Measurements from ENCODE around the gene KRTAP4-6.
"Not testable (repeated sequence)": the region's sequence is repeated elsewhere in the genome, so short reads cannot be mapped to it uniquely, and the experiment has no call there.

The KRTAP4-6 gene

GRCh38 chr17:41145261-41145660 lies 4.9 kb upstream of the KRTAP4-6 start:
- no peak for DNase-seq

DNA sequence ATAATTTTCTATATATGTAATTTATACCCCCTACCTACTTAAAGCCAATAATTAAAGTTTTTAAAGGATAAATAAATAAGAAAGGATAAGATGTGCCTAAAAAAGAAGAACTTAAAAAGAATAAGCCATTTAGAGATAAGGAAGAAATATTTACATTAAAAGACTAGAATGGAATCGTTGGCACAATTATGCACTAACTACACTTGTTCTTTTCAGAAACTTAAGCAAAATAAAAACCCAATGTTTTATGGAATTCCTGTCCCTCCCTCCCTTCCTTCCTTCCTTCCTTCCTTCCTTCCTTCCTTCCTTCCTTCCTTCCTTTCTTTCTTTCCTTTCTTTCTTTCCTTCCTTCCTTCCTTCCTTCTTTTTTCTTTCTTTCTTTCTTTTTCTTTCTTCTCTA lies 4.5 kb upstream of the KRTAP4-6 start:
- DNase-seq: no peak

- DNase-seq: no peak
These were observed 1.0 kb upstream of the KRTAP4-6 start for GRCh38 chr17:41141361-41141760.

DNA sequence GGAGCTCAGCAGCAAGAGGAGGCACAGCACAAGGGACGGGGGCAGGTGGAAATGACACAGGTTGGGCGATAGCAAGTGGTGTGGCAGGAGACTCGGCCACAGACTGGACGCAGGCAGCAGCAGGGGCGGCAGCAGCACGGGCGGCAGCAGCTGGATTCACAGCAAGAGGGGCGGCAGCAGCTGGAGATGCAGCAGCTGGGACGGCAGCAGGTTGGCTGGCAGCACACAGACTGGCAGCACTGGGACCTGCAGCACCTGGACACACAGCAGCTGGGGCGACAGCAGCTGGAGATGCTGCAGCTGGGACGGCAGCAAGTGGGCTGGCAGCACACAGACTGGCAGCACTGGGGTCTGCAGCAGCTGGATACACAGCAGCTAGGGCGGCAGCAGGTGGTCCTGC lies 479 bp downstream of the KRTAP4-6 start:
- not testable (repeated sequence) for DNase-seq

GRCh38 chr17:41133880-41134735 lies 6.2 kb downstream of the KRTAP4-6 start:
- no peak for DNase-seq

GRCh38 chr17:41131979-41132378 lies 8.4 kb downstream of the KRTAP4-6 start:
- DNase-seq: no peak

DNA sequence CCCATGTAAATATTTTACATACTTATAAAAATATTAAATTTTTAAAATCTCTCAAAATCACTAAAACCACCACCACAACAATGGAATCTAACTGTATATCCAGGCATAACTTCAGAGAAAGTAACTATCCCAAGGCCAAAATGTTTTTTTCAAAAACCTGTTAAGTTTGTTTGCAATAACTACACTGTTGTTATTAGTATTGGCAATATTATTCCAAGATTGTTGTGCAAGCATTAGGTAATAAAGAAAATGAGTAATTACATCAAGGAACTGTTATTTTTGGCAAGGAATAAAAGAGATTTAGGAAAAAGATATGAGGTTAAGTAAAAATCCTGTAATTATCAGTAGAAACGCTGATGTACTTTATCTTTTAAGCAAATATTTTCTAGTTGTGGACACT lies 13.0 kb downstream of the KRTAP4-6 start:
- no peak for DNase-seq

DNA sequence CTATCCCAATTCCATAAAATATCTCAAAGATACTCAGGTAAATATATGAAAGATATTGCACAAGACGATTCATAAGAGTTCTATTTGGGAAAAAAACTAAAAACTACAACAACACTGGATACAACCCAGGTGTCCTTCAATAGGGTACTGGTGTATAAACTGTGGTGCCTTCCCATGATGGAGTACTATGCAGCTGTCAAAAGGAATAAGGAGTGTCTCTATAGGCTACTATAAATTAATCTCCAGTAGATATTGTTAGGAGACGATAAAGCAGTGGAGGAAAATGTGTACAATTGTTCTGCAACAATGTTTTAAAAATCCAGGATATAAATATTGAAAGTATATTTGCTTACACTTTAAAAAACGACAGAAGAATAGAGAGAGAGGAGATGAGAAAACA lies 13.9 kb downstream of the KRTAP4-6 start:
- no peak for DNase-seq

DNA sequence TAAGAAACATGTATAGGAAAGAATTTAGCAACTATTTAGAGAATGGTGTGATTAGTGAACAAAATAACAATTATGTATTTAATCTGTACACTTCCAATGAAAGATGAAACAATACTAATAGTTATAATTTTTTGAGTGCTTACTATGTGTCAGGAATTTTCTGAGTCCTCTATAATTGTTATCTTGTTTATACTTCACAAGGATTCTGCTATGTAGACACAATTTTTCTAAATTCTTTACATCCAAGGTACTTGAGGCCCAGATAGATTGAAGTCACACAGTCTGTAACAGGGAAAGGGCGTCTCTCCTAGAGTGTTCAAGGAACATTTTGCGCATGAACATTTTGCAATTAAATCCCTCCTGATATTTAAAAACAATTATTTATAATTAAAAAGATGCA lies 15.3 kb downstream of the KRTAP4-6 start:
- DNase-seq: no peak

DNA sequence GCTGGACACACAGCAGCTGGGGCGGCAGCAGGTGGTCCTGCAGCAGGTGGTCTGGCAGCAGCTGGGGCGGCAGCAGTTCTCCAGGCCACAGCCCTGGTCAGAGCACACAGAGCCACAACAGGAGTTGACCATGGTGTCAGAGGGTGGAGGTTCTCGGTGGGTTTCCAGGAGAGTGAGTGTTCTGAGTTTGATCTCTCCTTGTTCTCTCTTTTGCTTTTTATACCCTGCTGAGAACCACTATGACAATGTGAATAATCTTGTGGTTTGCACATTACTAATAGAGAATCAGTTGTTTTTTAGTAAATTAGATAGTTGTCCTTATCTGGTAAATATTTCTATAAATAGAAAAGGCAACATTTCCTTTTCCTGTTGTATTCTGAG lies 16.4 kb downstream of the KRTAP4-6 start, which contains the start of gene KRTAP4-12:
KRTAP4-12 (minus strand) TSS at position 192 of the 381 bp plus-strand sequence; CDS start at position 132, 60 bp downstream.
- not testable (repeated sequence) for DNase-seq

DNA sequence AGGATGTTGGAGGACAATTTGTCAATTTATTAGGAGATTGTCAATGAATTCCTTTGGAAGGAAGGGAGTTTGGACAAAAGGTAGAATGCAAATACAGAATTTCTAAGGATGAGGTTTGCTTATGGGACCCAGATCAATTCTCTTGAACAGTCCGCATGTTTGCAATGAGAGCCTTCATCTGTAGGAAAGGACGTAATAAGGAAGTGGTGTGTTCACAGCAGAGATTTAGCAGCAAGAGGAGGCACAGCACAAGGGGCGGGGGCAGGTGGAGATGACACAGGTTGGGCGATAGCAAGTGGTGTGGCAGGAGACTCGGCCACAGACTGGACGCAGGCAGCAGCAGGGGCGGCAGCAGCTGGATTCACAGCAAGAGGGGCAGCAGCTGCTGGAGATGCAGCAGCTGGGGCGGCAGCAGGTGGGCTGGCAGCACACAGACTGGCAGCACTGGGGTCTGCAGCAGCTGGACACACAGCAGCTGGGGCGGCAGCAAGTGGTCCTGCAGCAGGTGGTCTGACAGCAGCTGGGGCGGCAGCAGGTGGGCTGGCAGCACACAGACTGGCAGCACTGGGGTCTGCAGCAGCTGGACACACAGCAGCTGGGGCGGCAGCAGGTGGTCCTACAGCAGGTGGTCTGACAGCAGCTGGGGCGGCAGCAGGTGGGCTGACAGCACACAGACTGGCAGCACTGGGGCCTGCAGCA lies 16.9 kb downstream of the KRTAP4-6 start:
- not testable (repeated sequence) for DNase-seq

- no peak for DNase-seq
These were observed 18.6 kb downstream of the KRTAP4-6 start for GRCh38 chr17:41121742-41122141.

GRCh38 chr17:41119696-41120690 lies 20.4 kb downstream of the KRTAP4-6 start:
- DNase-seq: not testable (repeated sequence)

- DNase-seq: no peak
These were observed 21.6 kb downstream of the KRTAP4-6 start for GRCh38 chr17:41118721-41119120.

GRCh38 chr17:41117846-41118386 lies 22.4 kb downstream of the KRTAP4-6 start, which contains the start of gene KRTAP4-11:
KRTAP4-11 (minus strand) TSS chr17:41118373; CDS start chr17:41118315, 58 bp downstream.
- not testable (repeated sequence) for DNase-seq

GRCh38 chr17:41116297-41116696 lies 24.0 kb downstream of the KRTAP4-6 start:
- no peak for DNase-seq

DNA sequence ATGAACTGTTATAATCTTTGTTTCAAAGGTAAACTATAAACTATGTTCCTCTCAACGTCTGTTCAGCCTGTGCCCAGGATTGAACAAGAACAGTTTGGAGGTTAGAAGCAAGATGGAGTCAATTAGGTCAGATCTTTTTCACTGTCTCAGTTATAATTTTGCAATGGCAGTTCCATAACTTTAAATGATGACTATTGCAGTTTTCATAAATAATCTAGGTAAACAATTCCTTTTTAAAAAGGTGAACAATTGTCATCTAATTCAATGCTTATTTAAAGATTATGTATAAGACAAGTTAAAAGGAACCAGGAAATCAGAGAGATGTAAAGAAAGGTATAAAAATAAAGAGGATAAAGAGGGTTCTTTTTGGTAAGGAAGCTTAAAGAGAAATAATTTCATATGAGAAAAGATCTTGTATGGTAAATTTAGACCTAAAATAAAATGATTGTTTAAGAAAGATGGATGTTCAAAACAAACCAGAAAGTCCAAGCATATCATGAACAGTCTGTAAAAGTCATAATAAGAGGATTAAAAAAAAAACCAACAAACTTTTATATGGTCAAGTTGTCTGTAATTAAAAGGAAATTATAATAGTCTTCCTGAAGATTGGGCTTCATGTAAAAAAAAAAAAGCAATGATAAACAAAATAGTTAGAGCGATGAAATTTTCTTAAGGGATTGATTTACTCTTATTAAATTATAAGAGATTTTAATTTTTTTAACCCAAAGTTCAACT lies 29.0 kb downstream of the KRTAP4-6 start:
- no peak for DNase-seq

- DNase-seq: not testable (repeated sequence)
These were observed 31.5 kb downstream of the KRTAP4-6 start for GRCh38 chr17:41108728-41109386.

- DNase-seq: no peak
These were observed 32.3 kb downstream of the KRTAP4-6 start for GRCh38 chr17:41107941-41108450.

GRCh38 chr17:41105347-41105746 lies 35.0 kb downstream of the KRTAP4-6 start, which contains the start of gene KRTAP4-9:
KRTAP4-9 (plus strand) TSS chr17:41105389; CDS start chr17:41105389, 0 bp downstream.
- not testable (repeated sequence) for DNase-seq
